WTC11 (cell line): Measurements from ENCODE around the gene PRAMEF9. TPM values are rescaled to one million over a fixed set of nuclear protein-coding genes. Genes with fewer than 3 reads are reported as not detected.
"Not testable (repeated sequence)": the region's sequence is repeated elsewhere in the genome, so short reads cannot be mapped to it uniquely, and the experiment has no call there.

Experiments
- ATAC-seq: fragments of 200-7000 bp; cut with Tn5 transposase; 2 replicates; pipeline ENCODE4 v1.10.0; 2021; ENCODE audit warnings: mild to moderate bottlenecking, moderate library complexity
- CTCF ChIA-PET: fragments of 300-600 bp; sonication (Branson Sonifier 250); formaldehyde crosslinking; loops from one replicate; lab custom pipeline; 2021; ENCODE audit warnings: antibody characterized with exemption; lab: Charles Lee
- POLR2A ChIA-PET: fragments of 350-600 bp; sonication (Branson Sonifier 250); formaldehyde crosslinking; loops from one replicate; lab custom pipeline; 2021; ENCODE audit warnings: antibody characterized with exemption; lab: Charles Lee
- DNase-seq: peaks from one replicate; pipeline ENCODE4 v3.0.0; 2021; ENCODE audit warnings: low spot score
- H3K27ac Mint-ChIP-seq: 2 replicates; pipeline ENCODE4 v1.8.0; 2021; ENCODE audit warnings: mixed read lengths
- H3K27me3 Mint-ChIP-seq: 2 replicates; pipeline ENCODE4 v1.8.0; 2021; ENCODE audit warnings: low read depth, mild to moderate bottlenecking, moderate library complexity, mixed read lengths
- H3K36me3 Mint-ChIP-seq: 2 replicates; pipeline ENCODE4 v1.8.0; 2021; ENCODE audit warnings: mixed read lengths
- H3K4me1 Mint-ChIP-seq: 2 replicates; pipeline ENCODE4 v1.8.0; 2022; ENCODE audit warnings: mixed read lengths
- H3K4me3 Mint-ChIP-seq: 2 replicates; pipeline ENCODE4 v1.8.0; 2021; ENCODE audit warnings: mild to moderate bottlenecking, moderate library complexity, mixed read lengths
- H3K9me3 Mint-ChIP-seq: 2 replicates; pipeline ENCODE4 v1.8.0; 2021; ENCODE audit warnings: mixed read lengths
- CBFB ChIP-seq: sonication (generic); formaldehyde crosslinking; IDR thresholded peaks from 2 replicates; pipeline ENCODE4 v1.8.1; 2022; ENCODE audit warnings: mild to moderate bottlenecking, low read depth, missing genetic modification reagents
- E2F1 ChIP-seq: sonication (generic); formaldehyde crosslinking; IDR thresholded peaks from 2 replicates; pipeline ENCODE4 v1.8.0; 2022; ENCODE audit warnings: mild to moderate bottlenecking, missing genetic modification reagents
- GTF2I ChIP-seq: fragments of 250-450 bp; sonication (Bioruptor Pico); conservative IDR thresholded peaks from 2 replicates; pipeline ENCODE4 v1.4.0; 2021; ENCODE audit warnings: mild to moderate bottlenecking
- NFE2L1 ChIP-seq: sonication (generic); formaldehyde crosslinking; IDR thresholded peaks from 2 replicates; pipeline ENCODE4 v1.8.1; 2023; ENCODE audit warnings: missing genetic modification reagents
- PRRX2 ChIP-seq: fragments of 250-450 bp; sonication (Bioruptor Pico); IDR thresholded peaks from 2 replicates; pipeline ENCODE4 v1.8.0; 2021; ENCODE audit warnings: mild to moderate bottlenecking
- ZMAT4 ChIP-seq: fragments of 250-450 bp; sonication (Bioruptor Pico); IDR thresholded peaks from 2 replicates; pipeline ENCODE4 v1.9.0; 2021; ENCODE audit warnings: mild to moderate bottlenecking
- ZNF232 ChIP-seq: sonication (generic); formaldehyde crosslinking; IDR thresholded peaks from 2 replicates; pipeline ENCODE4 v1.8.0; 2022; ENCODE audit warnings: mild to moderate bottlenecking, missing genetic modification reagents
- total RNA-seq: library from RNA; stranded (reverse); gene quantifications from 3 replicates; pipeline ENCODE4 v1.2.3, GENCODE V29; 2021
- TF ChIP-seq, protein P1 (sequence below): sonication (generic); formaldehyde crosslinking; IDR thresholded peaks from 2 replicates; pipeline ENCODE4 v1.8.0; 2023; ENCODE audit warnings: missing genetic modification reagents
- TF ChIP-seq, protein P2 (sequence below): sonication (generic); formaldehyde crosslinking; IDR thresholded peaks from 2 replicates; pipeline ENCODE4 v1.8.0; 2023; ENCODE audit warnings: missing genetic modification reagents, mild to moderate bottlenecking, borderline replicate concordance
- TF ChIP-seq, protein P3 (sequence below): sonication (generic); formaldehyde crosslinking; IDR thresholded peaks from 2 replicates; pipeline ENCODE4 v1.8.1; 2023; ENCODE audit warnings: mild to moderate bottlenecking, missing genetic modification reagents, borderline replicate concordance

PRAMEF9 gene
- total RNA-seq, 1 experiment from 2014 or later: not detected

DNA sequence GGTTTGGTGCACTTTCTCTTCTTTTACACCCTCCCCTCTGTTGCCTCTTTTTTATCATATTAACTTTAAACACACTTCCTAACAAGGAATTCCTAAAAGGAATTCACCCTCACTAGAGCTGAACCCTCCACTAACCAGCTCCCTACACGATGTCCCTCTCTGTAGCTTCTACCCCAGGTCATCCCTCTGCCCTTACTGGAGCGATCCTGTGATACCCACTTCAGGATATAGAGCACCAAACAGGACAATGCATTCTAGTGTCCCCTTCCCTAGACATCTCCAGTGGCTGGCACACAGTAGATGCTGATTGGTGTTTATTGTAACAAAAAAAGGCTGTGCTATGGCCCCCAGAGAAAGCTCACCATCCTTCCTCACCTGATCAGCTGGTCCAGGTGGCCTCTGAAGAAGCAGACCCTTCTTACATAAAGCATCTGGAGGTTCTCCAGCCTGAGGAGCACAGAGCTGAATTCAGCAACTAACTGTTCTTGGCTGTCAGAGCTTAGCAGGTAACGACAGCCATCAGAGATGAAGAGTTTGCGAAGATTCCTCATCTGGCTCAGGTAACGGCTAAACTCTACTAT is 52.9 kb downstream of the PRAMEF9 start (continued):
- TF ChIP-seq, protein P1, sequence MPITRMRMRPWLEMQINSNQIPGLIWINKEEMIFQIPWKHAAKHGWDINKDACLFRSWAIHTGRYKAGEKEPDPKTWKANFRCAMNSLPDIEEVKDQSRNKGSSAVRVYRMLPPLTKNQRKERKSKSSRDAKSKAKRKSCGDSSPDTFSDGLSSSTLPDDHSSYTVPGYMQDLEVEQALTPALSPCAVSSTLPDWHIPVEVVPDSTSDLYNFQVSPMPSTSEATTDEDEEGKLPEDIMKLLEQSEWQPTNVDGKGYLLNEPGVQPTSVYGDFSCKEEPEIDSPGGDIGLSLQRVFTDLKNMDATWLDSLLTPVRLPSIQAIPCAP: no peak
- TF ChIP-seq ZNF232: no peak
- TF ChIP-seq PRRX2 (CRISPR knock-in tag): no peak
- no peak for TF ChIP-seq GTF2I
- TF ChIP-seq E2F1 (CRISPR knock-in tag): no peak
- no peak for TF ChIP-seq NFE2L1 (CRISPR knock-in tag)
- TF ChIP-seq, protein P2, sequence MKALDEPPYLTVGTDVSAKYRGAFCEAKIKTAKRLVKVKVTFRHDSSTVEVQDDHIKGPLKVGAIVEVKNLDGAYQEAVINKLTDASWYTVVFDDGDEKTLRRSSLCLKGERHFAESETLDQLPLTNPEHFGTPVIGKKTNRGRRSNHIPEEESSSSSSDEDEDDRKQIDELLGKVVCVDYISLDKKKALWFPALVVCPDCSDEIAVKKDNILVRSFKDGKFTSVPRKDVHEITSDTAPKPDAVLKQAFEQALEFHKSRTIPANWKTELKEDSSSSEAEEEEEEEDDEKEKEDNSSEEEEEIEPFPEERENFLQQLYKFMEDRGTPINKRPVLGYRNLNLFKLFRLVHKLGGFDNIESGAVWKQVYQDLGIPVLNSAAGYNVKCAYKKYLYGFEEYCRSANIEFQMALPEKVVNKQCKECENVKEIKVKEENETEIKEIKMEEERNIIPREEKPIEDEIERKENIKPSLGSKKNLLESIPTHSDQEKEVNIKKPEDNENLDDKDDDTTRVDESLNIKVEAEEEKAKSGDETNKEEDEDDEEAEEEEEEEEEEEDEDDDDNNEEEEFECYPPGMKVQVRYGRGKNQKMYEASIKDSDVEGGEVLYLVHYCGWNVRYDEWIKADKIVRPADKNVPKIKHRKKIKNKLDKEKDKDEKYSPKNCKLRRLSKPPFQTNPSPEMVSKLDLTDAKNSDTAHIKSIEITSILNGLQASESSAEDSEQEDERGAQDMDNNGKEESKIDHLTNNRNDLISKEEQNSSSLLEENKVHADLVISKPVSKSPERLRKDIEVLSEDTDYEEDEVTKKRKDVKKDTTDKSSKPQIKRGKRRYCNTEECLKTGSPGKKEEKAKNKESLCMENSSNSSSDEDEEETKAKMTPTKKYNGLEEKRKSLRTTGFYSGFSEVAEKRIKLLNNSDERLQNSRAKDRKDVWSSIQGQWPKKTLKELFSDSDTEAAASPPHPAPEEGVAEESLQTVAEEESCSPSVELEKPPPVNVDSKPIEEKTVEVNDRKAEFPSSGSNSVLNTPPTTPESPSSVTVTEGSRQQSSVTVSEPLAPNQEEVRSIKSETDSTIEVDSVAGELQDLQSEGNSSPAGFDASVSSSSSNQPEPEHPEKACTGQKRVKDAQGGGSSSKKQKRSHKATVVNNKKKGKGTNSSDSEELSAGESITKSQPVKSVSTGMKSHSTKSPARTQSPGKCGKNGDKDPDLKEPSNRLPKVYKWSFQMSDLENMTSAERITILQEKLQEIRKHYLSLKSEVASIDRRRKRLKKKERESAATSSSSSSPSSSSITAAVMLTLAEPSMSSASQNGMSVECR (CRISPR knock-in tag): no peak
- TF ChIP-seq, protein P3, sequence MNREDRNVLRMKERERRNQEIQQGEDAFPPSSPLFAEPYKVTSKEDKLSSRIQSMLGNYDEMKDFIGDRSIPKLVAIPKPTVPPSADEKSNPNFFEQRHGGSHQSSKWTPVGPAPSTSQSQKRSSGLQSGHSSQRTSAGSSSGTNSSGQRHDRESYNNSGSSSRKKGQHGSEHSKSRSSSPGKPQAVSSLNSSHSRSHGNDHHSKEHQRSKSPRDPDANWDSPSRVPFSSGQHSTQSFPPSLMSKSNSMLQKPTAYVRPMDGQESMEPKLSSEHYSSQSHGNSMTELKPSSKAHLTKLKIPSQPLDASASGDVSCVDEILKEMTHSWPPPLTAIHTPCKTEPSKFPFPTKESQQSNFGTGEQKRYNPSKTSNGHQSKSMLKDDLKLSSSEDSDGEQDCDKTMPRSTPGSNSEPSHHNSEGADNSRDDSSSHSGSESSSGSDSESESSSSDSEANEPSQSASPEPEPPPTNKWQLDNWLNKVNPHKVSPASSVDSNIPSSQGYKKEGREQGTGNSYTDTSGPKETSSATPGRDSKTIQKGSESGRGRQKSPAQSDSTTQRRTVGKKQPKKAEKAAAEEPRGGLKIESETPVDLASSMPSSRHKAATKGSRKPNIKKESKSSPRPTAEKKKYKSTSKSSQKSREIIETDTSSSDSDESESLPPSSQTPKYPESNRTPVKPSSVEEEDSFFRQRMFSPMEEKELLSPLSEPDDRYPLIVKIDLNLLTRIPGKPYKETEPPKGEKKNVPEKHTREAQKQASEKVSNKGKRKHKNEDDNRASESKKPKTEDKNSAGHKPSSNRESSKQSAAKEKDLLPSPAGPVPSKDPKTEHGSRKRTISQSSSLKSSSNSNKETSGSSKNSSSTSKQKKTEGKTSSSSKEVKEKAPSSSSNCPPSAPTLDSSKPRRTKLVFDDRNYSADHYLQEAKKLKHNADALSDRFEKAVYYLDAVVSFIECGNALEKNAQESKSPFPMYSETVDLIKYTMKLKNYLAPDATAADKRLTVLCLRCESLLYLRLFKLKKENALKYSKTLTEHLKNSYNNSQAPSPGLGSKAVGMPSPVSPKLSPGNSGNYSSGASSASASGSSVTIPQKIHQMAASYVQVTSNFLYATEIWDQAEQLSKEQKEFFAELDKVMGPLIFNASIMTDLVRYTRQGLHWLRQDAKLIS (CRISPR knock-in tag): no peak
- TF ChIP-seq CBFB (CRISPR knock-in tag): no peak
- no peak for TF ChIP-seq ZMAT4 (CRISPR knock-in tag)

- CTCF ChIA-PET, POLR2A ChIA-PET, DNase-seq, H3K27ac Mint-ChIP-seq, ATAC-seq, H3K4me1 Mint-ChIP-seq, H3K4me3 Mint-ChIP-seq: not testable (repeated sequence)
- peaks cover 13% of the 10 kb centered on the region for H3K27me3 Mint-ChIP-seq
- peaks cover 42% of the 10 kb centered on the region for H3K36me3 Mint-ChIP-seq
- peaks cover 42% of the 10 kb centered on the region for H3K9me3 Mint-ChIP-seq
Measured at GRCh38 chr1:13225675-13226204, 54.1 kb downstream of the PRAMEF9 start, which contains the start of gene PRAMEF18. TSS of gene PRAMEF18 (minus strand) at chr1:13226154. CDS start at chr1:13226106, 48 bp downstream.

DNA sequence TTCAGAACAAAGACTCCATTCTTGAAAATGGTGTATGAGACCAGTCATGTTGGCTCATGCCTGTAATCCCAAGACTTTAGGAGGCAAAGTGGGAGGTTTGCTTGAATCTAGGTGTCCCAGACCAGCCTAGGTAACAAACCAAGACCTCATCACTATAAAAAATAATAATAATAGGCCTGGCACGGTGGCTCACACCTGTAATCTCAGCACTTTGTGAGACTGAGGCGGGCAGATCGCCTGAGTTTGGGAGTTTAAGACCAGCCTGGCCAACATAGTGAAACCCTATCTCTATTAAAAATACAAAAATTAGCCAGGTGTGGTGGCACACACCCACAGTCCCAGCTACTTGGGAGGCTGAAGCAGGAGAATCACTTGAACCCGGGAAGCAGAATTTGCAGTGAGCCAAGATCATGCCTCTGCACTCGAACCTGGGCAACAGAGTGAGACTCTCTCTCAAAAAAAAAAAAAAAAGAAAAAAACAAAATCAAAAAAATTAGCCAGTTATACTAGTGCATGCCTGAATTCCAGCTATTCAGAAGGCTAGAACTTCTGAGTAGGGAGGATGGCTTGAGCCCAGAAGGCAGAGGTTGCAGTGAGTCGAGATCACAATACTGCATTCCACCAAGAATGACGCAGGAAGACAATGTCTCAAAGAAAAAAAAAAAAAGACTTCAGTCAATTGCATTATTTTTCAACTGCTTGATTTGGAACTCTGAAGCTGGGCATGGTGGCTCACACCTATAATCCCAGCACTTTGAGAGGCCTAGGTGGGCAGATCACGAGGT is 55.8 kb downstream of the PRAMEF9 start:
- POLR2A ChIA-PET, H3K4me3 Mint-ChIP-seq, H3K4me1 Mint-ChIP-seq, DNase-seq, ATAC-seq, CTCF ChIA-PET, H3K27ac Mint-ChIP-seq: not testable (repeated sequence)
- Mint-ChIP-seq H3K27me3 (peaks cover 16% of the 10 kb centered on the region), H3K36me3 (peaks cover 53% of the 10 kb centered on the region), H3K9me3 (peaks cover 53% of the 10 kb centered on the region)
